Adrenal gland (tissue), 5 donors: ENCODE results near the gene PAMR1.

Experiments
- CTCF ChIP-seq, 6 experiments: fragments of 450-650 bp in 4 of 6; fragments of 200-600 bp in 2 of 6; sonication (generic) in 1 of 6; IDR thresholded peaks; 1 replicate in 5 of 6; 2 replicates in 1 of 6; pipeline versions ENCODE4 v1.5.1 to v1.8.0; 2016 to 2021; ENCODE audit warnings: antibody characterized with exemption in 6 of 6, mild to moderate bottlenecking in 2 of 6, moderate library complexity in 1 of 6
- POLR2A ChIP-seq, 2 donors: fragments of 450-650 bp; IDR thresholded peaks; one replicate each; pipeline ENCODE4 v1.6.1; 2017; ENCODE audit warnings: antibody characterized with exemption in 2 of 2, mild to moderate bottlenecking in 2 of 2, moderate library complexity in 1 of 2
- donor health status: DM: no; HTN: no; CAD: no.

GRCh38 chr11:35463331-35463751 lies 62.1 kb downstream of the PAMR1 start:
- TF ChIP-seq POLR2A (IDR thresholded peaks at IDR 0.05): no peak
- TF ChIP-seq CTCF (IDR thresholded peaks at IDR 0.05): no peak
